ENCODE results near the gene MYADML2.

MYADML2 gene

DNA sequence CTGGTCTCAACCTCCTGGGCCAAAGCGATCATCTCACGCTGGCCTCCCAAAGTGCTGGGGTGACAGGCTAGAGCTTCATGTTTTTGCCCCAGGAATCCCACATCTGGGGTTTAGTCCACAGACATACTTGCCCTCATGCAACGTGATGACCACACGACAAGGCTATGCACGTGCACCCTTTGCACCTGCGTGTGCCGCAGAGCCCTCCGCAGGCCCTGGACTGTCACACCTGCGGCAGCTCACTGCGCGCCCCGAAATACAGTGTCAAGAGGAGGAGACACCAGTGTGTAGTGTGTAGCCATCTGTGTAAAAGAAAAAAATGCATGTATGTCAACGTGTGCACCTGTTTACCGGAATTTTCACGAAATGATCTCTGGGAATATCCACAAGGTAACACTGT is 3.5 kb upstream of the MYADML2 start:
- TF ChIP-seq, protein P1, sequence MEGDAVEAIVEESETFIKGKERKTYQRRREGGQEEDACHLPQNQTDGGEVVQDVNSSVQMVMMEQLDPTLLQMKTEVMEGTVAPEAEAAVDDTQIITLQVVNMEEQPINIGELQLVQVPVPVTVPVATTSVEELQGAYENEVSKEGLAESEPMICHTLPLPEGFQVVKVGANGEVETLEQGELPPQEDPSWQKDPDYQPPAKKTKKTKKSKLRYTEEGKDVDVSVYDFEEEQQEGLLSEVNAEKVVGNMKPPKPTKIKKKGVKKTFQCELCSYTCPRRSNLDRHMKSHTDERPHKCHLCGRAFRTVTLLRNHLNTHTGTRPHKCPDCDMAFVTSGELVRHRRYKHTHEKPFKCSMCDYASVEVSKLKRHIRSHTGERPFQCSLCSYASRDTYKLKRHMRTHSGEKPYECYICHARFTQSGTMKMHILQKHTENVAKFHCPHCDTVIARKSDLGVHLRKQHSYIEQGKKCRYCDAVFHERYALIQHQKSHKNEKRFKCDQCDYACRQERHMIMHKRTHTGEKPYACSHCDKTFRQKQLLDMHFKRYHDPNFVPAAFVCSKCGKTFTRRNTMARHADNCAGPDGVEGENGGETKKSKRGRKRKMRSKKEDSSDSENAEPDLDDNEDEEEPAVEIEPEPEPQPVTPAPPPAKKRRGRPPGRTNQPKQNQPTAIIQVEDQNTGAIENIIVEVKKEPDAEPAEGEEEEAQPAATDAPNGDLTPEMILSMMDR (IDR thresholded peaks at IDR 0.05; ENCODE audit: borderline replicate concordance, insufficient read depth, low read depth, low read length): no peak
- no peak overlapping the region for H3K4me3 ChIP-seq (ENCODE audit: low read depth, low read length)

GRCh38 chr17:81948635-81949378 is 1.8 kb upstream of the MYADML2 start:
- H3K4me3 ChIP-seq (ENCODE audit: low read depth, low read length): no peak overlapping the region
- TF ChIP-seq, protein P1 (IDR thresholded peaks at IDR 0.05; ENCODE audit: borderline replicate concordance, insufficient read depth, low read depth, low read length): no peak

DNA sequence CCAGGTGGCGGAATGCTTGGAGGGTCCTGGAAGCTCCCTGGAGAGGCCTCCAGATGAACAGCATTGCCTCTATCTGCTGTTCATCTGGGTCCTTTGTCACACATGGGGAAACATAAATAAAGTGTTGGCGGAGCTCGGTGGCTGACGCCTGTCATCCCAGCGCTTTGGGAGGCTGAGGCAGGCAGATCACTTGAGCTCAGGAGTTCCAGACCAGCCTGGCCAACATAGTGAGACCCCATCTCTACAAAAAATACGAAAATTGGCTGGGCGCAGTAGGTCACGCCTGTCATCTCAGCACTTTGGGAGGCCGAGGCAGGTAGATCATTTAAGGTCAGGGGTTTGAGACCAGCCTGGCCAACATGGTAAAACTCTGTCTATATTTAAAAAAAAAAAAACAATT is 2.2 kb downstream of the MYADML2 start:
- no peak overlapping the region for H3K4me3 ChIP-seq (ENCODE audit: low read depth, low read length)
- TF ChIP-seq, protein P1 (IDR thresholded peaks at IDR 0.05; ENCODE audit: borderline replicate concordance, insufficient read depth, low read depth, low read length): no peak

DNA sequence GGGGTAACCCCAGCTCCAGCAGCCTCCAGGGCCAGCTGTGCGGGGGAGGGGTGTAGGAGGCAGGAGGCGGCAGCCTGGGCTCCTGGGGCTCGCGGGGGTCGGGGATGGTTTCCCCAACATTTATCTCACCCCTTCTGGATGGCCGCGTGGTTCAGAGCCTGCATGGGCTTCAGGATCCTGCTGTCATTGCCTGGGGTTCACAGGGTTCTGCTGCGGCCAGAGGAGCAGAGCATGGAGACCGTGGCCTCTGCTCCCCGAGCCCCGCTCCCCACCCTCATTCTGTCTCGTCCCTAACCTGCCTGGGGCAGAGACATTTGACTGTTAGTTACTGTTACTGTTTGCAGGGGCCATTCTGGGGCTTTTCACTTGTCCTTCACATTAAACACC is 4.9 kb downstream of the MYADML2 start:
- TF ChIP-seq, protein P1 (IDR thresholded peaks at IDR 0.05; ENCODE audit: borderline replicate concordance, insufficient read depth, low read depth, low read length): no peak
- H3K4me3 ChIP-seq (ENCODE audit: low read depth, low read length): no peak overlapping the region

GRCh38 chr17:81941484-81942166 is 5.4 kb downstream of the MYADML2 start:
- TF ChIP-seq, protein P1 (IDR thresholded peaks at IDR 0.05; ENCODE audit: borderline replicate concordance, insufficient read depth, low read depth, low read length): no peak
- H3K4me3 ChIP-seq (ENCODE audit: low read depth, low read length): no peak overlapping the region

- TF ChIP-seq, protein P1 (IDR thresholded peaks at IDR 0.05; ENCODE audit: borderline replicate concordance, insufficient read depth, low read depth, low read length): no peak
Observed at GRCh38 chr17:81940538-81941483, 6.2 kb downstream of the MYADML2 start.

More at GRCh38 chr17:81940538-81941483, 6.2 kb downstream of the MYADML2 start:
- H3K4me3 ChIP-seq (ENCODE audit: low read depth, low read length): no peak overlapping the region
